ENCODE data around the gene SPTBN1. TPM values are rescaled to one million over a fixed set of nuclear protein-coding genes. Genes with fewer than 3 reads are reported as not detected.

SPTBN1 gene
- total and polyA plus RNA-seq, 5 donors from 2014 or later = 10.0 to 182 (median 19.6) TPM

DNA sequence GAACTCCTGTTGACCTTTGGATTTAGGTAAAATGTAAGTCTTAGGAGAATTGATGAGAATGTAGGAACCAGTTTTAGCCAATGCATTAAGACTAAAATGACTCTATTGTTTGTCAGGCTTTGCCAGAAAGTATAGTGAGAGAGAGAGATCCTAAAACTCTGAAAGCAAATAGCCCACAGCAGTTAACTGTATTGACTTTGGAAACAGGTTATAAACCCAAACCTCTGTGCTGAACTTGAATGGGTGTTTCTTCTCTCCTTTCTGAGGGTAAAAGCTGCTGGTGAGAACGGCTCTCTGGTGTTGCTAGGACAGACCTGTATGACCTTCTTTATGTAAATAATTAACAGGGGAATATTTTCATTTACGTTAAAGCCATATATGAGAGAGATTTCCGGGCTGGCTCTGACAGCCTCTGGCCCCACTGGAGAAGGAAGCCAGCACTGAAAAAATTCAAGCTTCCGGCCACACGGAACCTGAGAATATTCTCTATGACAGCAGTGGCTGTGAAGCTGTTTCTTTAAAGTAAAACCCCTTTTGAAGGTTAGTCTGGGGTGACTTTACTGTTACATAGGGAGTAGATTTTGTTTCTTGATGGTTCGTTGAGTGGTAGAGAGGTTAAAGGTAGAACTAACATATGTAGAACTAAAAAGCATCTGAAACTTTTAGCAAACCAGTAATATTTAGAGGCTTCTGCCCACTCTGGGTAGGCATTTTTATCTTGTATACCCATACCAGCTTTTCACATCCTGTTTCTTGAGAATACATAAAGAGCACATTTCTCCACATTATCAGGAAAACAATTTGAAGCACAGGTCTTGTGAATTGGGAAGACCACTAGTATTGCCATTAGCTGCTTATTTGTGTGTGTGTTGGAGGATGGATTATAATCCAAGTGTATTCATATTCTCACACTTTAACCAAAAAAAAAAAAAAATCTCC lies 123.8 kb downstream of the SPTBN1 start:
- ATAC-seq (ENCODE audit: low read depth in 2 of 2) = peak; percentile 73 to 84

DNA sequence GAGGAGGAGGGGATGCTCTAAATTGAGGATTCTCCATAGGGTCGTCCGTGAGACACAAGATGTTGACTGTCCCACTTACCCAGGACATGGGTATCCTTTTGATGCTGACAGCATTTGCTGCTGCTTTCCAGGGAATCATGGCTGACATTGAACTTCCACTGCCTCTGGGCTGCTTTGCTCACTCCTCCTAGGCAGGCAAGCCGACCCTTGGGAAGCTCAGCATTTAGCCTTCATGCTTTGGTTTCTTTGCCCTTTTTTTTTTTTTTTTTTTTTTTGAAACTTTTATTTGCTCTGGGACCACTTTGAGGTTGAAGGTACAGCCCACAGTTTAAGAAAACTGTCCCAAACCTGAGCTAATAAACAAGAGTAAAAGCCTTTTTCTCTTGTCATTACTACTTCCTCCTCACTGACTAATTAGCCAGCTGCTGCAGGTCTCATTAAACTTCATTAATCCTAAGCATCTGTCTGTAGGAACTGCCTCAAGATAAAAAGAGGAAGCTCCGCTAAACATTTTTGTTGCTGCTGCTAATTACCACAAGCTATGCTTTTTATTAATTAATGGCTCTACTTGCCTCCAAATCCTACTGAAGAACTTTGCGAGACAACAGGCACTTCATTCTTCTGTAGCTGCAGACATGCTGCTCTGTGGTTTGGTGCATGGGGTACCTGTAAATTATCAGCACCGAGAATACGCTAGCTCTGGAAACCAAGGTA lies 125.4 kb downstream of the SPTBN1 start:
- Mint-ChIP-seq H3K27ac (peak overlapping the region; percentile 88 to 95 (median 91)), H3K4me3 (peak overlapping the region; percentile 27 to 75 (median 70)), H3K9me3 (no peaks in the 10 kb centered on the region), H3K36me3 (peaks cover 6% of the 10 kb centered on the region), H3K4me1 (peaks cover 45 to 98% (median 75%) of the 10 kb centered on the region in 4 donors), H3K27me3 (no peaks in the 10 kb centered on the region)
- DNase-seq = no peak
- Histone ChIP-seq H3K4me3 (ENCODE audit: low read depth, low read length) (peak overlapping the region; percentile 51), H3K27ac (ENCODE audit: insufficient read depth, low read length, poor library complexity, severe bottlenecking) (peak overlapping the region; percentile 87), H3K4me1 (ENCODE audit: control insufficient read depth, insufficient read depth, low read length, poor library complexity, severe bottlenecking) (peaks cover 95% of the 10 kb centered on the region), H3K36me3 (ENCODE audit: control insufficient read depth, insufficient read depth, low read length) (no peaks in the 10 kb centered on the region), H3K27me3 (ENCODE audit: control insufficient read depth, insufficient read depth, low read length) (no peaks in the 10 kb centered on the region), H3K9me3 (ENCODE audit: control insufficient read depth in 2 of 2, low read length in 2 of 2) (no peaks in the 10 kb centered on the region)
- ATAC-seq (ENCODE audit: low read depth in 2 of 2) = no peak

More for the DNA sequence above, 123.8 kb downstream of the SPTBN1 start:
- no peaks in the 10 kb centered on the region for H3K27me3 ChIP-seq (ENCODE audit: control insufficient read depth, insufficient read depth, low read length)
- H3K4me1 ChIP-seq (ENCODE audit: control insufficient read depth, insufficient read depth, low read length, poor library complexity, severe bottlenecking) = peaks cover 95% of the 10 kb centered on the region
- Mint-ChIP-seq H3K4me3 (peak overlapping the region; percentile 59 to 89 (median 78)), H3K36me3 (peaks cover 12% of the 10 kb centered on the region), H3K27ac (peak overlapping the region; percentile 74 to 94 (median 94)), H3K4me1 (peaks cover 39 to 99% (median 75%) of the 10 kb centered on the region in 4 donors), H3K27me3 (no peaks in the 10 kb centered on the region), H3K9me3 (no peaks in the 10 kb centered on the region)
- DNase-seq = peak in 2 of 3 donors; percentile 58 to 81
- H3K4me3 ChIP-seq (ENCODE audit: low read depth, low read length) = peak overlapping the region; percentile 75
- peak overlapping the region; percentile 87 for H3K27ac ChIP-seq (ENCODE audit: insufficient read depth, low read length, poor library complexity, severe bottlenecking)
- no peaks in the 10 kb centered on the region for H3K9me3 ChIP-seq (ENCODE audit: control insufficient read depth in 2 of 2, low read length in 2 of 2)
- H3K36me3 ChIP-seq (ENCODE audit: control insufficient read depth, insufficient read depth, low read length) = no peaks in the 10 kb centered on the region

GRCh38 chr2:54582987-54583386 lies 126.9 kb downstream of the SPTBN1 start:
- H3K27ac Mint-ChIP-seq = peak overlapping the region; percentile 80 to 95 (median 91)
- no peak overlapping the region for H3K4me3 ChIP-seq (ENCODE audit: low read depth, low read length)
- H3K9me3 ChIP-seq (ENCODE audit: control insufficient read depth in 2 of 2, low read length in 2 of 2) = no peaks in the 10 kb centered on the region
- no peak for DNase-seq
- peaks cover 4% of the 10 kb centered on the region for H3K36me3 Mint-ChIP-seq
- H3K27ac ChIP-seq (ENCODE audit: insufficient read depth, low read length, poor library complexity, severe bottlenecking) = peak overlapping the region; percentile 87
- H3K27me3 Mint-ChIP-seq = no peaks in the 10 kb centered on the region
- H3K9me3 Mint-ChIP-seq = no peaks in the 10 kb centered on the region
- no peaks in the 10 kb centered on the region for H3K36me3 ChIP-seq (ENCODE audit: control insufficient read depth, insufficient read depth, low read length)
- peaks cover 54 to 98% (median 73%) of the 10 kb centered on the region in 4 donors for H3K4me1 Mint-ChIP-seq
- H3K4me1 ChIP-seq (ENCODE audit: control insufficient read depth, insufficient read depth, low read length, poor library complexity, severe bottlenecking) = peaks cover 88% of the 10 kb centered on the region
- no peak for ATAC-seq (ENCODE audit: low read depth in 2 of 2)
- H3K4me3 Mint-ChIP-seq = peak overlapping the region; percentile 0 to 75 (median 60)
- no peaks in the 10 kb centered on the region for H3K27me3 ChIP-seq (ENCODE audit: control insufficient read depth, insufficient read depth, low read length)

- no peaks in the 10 kb centered on the region for H3K27me3 Mint-ChIP-seq
- H3K9me3 ChIP-seq (ENCODE audit: control insufficient read depth in 2 of 2, low read length in 2 of 2) = no peaks in the 10 kb centered on the region
Observed at GRCh38 chr2:54584598-54584997, 128.5 kb downstream of the SPTBN1 start.

GRCh38 chr2:54585136-54585733 lies 129.1 kb downstream of the SPTBN1 start:
- H3K36me3 ChIP-seq (ENCODE audit: control insufficient read depth, insufficient read depth, low read length) = no peaks in the 10 kb centered on the region
- peak in 1 of 3 donors; percentile 37 for DNase-seq
- H3K9me3 ChIP-seq (ENCODE audit: control insufficient read depth in 2 of 2, low read length in 2 of 2) = no peaks in the 10 kb centered on the region
- H3K27ac ChIP-seq (ENCODE audit: insufficient read depth, low read length, poor library complexity, severe bottlenecking) = no peak overlapping the region
- peak overlapping the region; percentile 66 for H3K4me3 ChIP-seq (ENCODE audit: low read depth, low read length)
- peak in 1 of 2 donors; percentile 27 for ATAC-seq (ENCODE audit: low read depth in 2 of 2)
- no peaks in the 10 kb centered on the region for H3K27me3 Mint-ChIP-seq
- H3K27ac Mint-ChIP-seq = peak overlapping the region; percentile 87 to 95 (median 87)
- H3K4me1 ChIP-seq (ENCODE audit: control insufficient read depth, insufficient read depth, low read length, poor library complexity, severe bottlenecking) = peaks cover 88% of the 10 kb centered on the region
- no peaks in the 10 kb centered on the region for H3K9me3 Mint-ChIP-seq
- peaks cover 57 to 98% (median 70%) of the 10 kb centered on the region in 4 donors for H3K4me1 Mint-ChIP-seq
- H3K27me3 ChIP-seq (ENCODE audit: control insufficient read depth, insufficient read depth, low read length) = no peaks in the 10 kb centered on the region
- H3K4me3 Mint-ChIP-seq = peak overlapping the region; percentile 27 to 82 (median 73)
- no peaks in the 10 kb centered on the region for H3K36me3 Mint-ChIP-seq

More at GRCh38 chr2:54584598-54584997, 128.5 kb downstream of the SPTBN1 start:
- no peak overlapping the region for H3K27ac ChIP-seq (ENCODE audit: insufficient read depth, low read length, poor library complexity, severe bottlenecking)
- Mint-ChIP-seq H3K27ac (peak overlapping the region; percentile 87 to 95 (median 87)), H3K9me3 (no peaks in the 10 kb centered on the region), H3K36me3 (no peaks in the 10 kb centered on the region), H3K4me1 (peaks cover 60 to 98% (median 72%) of the 10 kb centered on the region in 4 donors), H3K4me3 (peak overlapping the region in 3 of 4 donors; percentile 3 to 72 (median 65))
- H3K36me3 ChIP-seq (ENCODE audit: control insufficient read depth, insufficient read depth, low read length) = no peaks in the 10 kb centered on the region
- peak overlapping the region; percentile 66 for H3K4me3 ChIP-seq (ENCODE audit: low read depth, low read length)
- H3K27me3 ChIP-seq (ENCODE audit: control insufficient read depth, insufficient read depth, low read length) = no peaks in the 10 kb centered on the region
- no peak for DNase-seq
- peaks cover 88% of the 10 kb centered on the region for H3K4me1 ChIP-seq (ENCODE audit: control insufficient read depth, insufficient read depth, low read length, poor library complexity, severe bottlenecking)
- ATAC-seq (ENCODE audit: low read depth in 2 of 2) = no peak

GRCh38 chr2:54586062-54586461 lies 129.9 kb downstream of the SPTBN1 start:
- Mint-ChIP-seq H3K4me3 (peak overlapping the region; percentile 27 to 82 (median 73)), H3K36me3 (no peaks in the 10 kb centered on the region), H3K27ac (peak overlapping the region; percentile 87 to 95 (median 87)), H3K9me3 (no peaks in the 10 kb centered on the region), H3K4me1 (peaks cover 63 to 98% (median 76%) of the 10 kb centered on the region in 4 donors), H3K27me3 (no peaks in the 10 kb centered on the region)
- peak overlapping the region; percentile 42 for H3K27ac ChIP-seq (ENCODE audit: insufficient read depth, low read length, poor library complexity, severe bottlenecking)
- no peaks in the 10 kb centered on the region for H3K27me3 ChIP-seq (ENCODE audit: control insufficient read depth, insufficient read depth, low read length)
- no peaks in the 10 kb centered on the region for H3K36me3 ChIP-seq (ENCODE audit: control insufficient read depth, insufficient read depth, low read length)
- H3K4me3 ChIP-seq (ENCODE audit: low read depth, low read length) = peak overlapping the region; percentile 7
- no peaks in the 10 kb centered on the region for H3K9me3 ChIP-seq (ENCODE audit: control insufficient read depth in 2 of 2, low read length in 2 of 2)
- ATAC-seq (ENCODE audit: low read depth in 2 of 2) = no peak
- H3K4me1 ChIP-seq (ENCODE audit: control insufficient read depth, insufficient read depth, low read length, poor library complexity, severe bottlenecking) = peaks cover 88% of the 10 kb centered on the region
- no peak for DNase-seq

- Mint-ChIP-seq H3K36me3 (no peaks in the 10 kb centered on the region), H3K27me3 (no peaks in the 10 kb centered on the region), H3K27ac (peak overlapping the region; percentile 53 to 99 (median 87)), H3K9me3 (no peaks in the 10 kb centered on the region), H3K4me1 (peaks cover 67 to 98% (median 79%) of the 10 kb centered on the region in 4 donors), H3K4me3 (peak overlapping the region; percentile 17 to 66 (median 54))
- no peak for ATAC-seq (ENCODE audit: low read depth in 2 of 2)
- no peak for DNase-seq
- Histone ChIP-seq H3K4me3 (ENCODE audit: low read depth, low read length) (peak overlapping the region; percentile 7), H3K27me3 (ENCODE audit: control insufficient read depth, insufficient read depth, low read length) (no peaks in the 10 kb centered on the region), H3K36me3 (ENCODE audit: control insufficient read depth, insufficient read depth, low read length) (no peaks in the 10 kb centered on the region), H3K27ac (ENCODE audit: insufficient read depth, low read length, poor library complexity, severe bottlenecking) (peak overlapping the region; percentile 42), H3K4me1 (ENCODE audit: control insufficient read depth, insufficient read depth, low read length, poor library complexity, severe bottlenecking) (peaks cover 88% of the 10 kb centered on the region), H3K9me3 (ENCODE audit: control insufficient read depth in 2 of 2, low read length in 2 of 2) (no peaks in the 10 kb centered on the region)
Observed at GRCh38 chr2:54586494-54586893, 130.4 kb downstream of the SPTBN1 start.

All from CD4-positive, CD25-positive, alpha-beta regulatory T cell (primary cell).